CD14-positive monocyte (primary cell): ENCODE data around the gene MUSK. TPM values are rescaled to one million over a fixed set of nuclear protein-coding genes. Genes with fewer than 3 reads are reported as not detected.

Source experiments
- DNase-seq, 3 donors: peaks; one replicate each; pipeline ENCODE4 v3.0.0-alpha.2; 2011 to 2022
- H2AFZ ChIP-seq: 2 replicates; pipeline ENCODE4 v1.6.0; 2012; ENCODE audit warnings: mild to moderate bottlenecking, low read depth, low read length, inconsistent platforms; ENCODE audit not compliant: insufficient read depth, poor library complexity, severe bottlenecking
- H3K27ac ChIP-seq, 2 donors: 1 replicate in 1 of 2; 2 replicates in 1 of 2; pipeline ENCODE4 v1.5.1; 2012 to 2013; ENCODE audit warnings: low read length in 2 of 2, control low read depth in 1 of 2, inconsistent platforms in 1 of 2, low read depth in 1 of 2, mild to moderate bottlenecking in 1 of 2
- H3K27me3 ChIP-seq, 2 donors: one replicate each; pipeline versions ENCODE4 v1.6.0 to v1.6.1; 2011 to 2013; ENCODE audit warnings: low read length in 2 of 2; ENCODE audit not compliant: control insufficient read depth in 2 of 2, insufficient read depth in 2 of 2
- H3K36me3 ChIP-seq, 2 donors: replicated peaks in 1 of 2; 1 replicate in 1 of 2; 2 replicates in 1 of 2; pipeline versions ENCODE4 v1.5.1 to v1.6.1; 2012 to 2013; ENCODE audit warnings: low read length in 2 of 2, control low read depth in 1 of 2, inconsistent platforms in 1 of 2, mild to moderate bottlenecking in 1 of 2; ENCODE audit not compliant: insufficient read depth in 2 of 2, control insufficient read depth in 1 of 2
- H3K4me1 ChIP-seq, 2 donors: 1 replicate in 1 of 2; 2 replicates in 1 of 2; pipeline versions ENCODE4 v1.5.1 to v1.6.1; 2012 to 2013; ENCODE audit warnings: low read length in 2 of 2, control low read depth in 1 of 2, inconsistent platforms in 1 of 2, mild to moderate bottlenecking in 1 of 2, moderate library complexity in 1 of 2; ENCODE audit not compliant: insufficient read depth in 2 of 2, control insufficient read depth in 1 of 2
- H3K4me2 ChIP-seq: replicated peaks from 2 replicates; pipeline ENCODE3; 2012; ENCODE audit warnings: low read length, moderate library complexity, mild to moderate bottlenecking; ENCODE audit not compliant: poor library complexity, severe bottlenecking; ENCODE audit errors: extremely low read depth
- H3K4me3 ChIP-seq, 3 experiments: fragments of 200-600 bp in 1 of 3; sonication (generic) in 1 of 3; replicated peaks in 1 of 3; 1 replicate in 2 of 3; 2 replicates in 1 of 3; pipeline ENCODE4 v1.5.1; 2011 to 2013; ENCODE audit warnings: low read length in 3 of 3, mild to moderate bottlenecking in 3 of 3, control low read depth in 2 of 3, low read depth in 2 of 3, inconsistent platforms in 1 of 3, moderate library complexity in 1 of 3
- H3K79me2 ChIP-seq: 2 replicates; pipeline ENCODE4 v1.6.0; 2012; ENCODE audit warnings: mild to moderate bottlenecking, control low read depth, inconsistent platforms, low read length, moderate library complexity; ENCODE audit not compliant: insufficient read depth
- H3K9ac ChIP-seq: 2 replicates; pipeline ENCODE4 v1.6.0; 2017; ENCODE audit warnings: low read length, mild to moderate bottlenecking; ENCODE audit not compliant: insufficient read depth, poor library complexity, severe bottlenecking
- H3K9me3 ChIP-seq, 2 donors: replicated peaks in 1 of 2; 1 replicate in 1 of 2; 2 replicates in 1 of 2; pipeline versions ENCODE4 v1.5.1 to v1.6.1; 2012 to 2013; ENCODE audit warnings: low read length in 2 of 2, control low read depth in 1 of 2; ENCODE audit not compliant: control insufficient read depth in 1 of 2, insufficient read depth in 1 of 2
- H4K20me1 ChIP-seq: 2 replicates; pipeline ENCODE4 v1.6.0; 2012; ENCODE audit warnings: mild to moderate bottlenecking, low read length, control low read depth, moderate library complexity; ENCODE audit not compliant: insufficient read depth
- H3K27ac Mint-ChIP-seq, 7 donors: one replicate each; pipeline ENCODE4 v1.8.0; 2020; ENCODE audit warnings: mild to moderate bottlenecking in 7 of 7, mixed read lengths in 7 of 7, moderate library complexity in 6 of 7, inconsistent platforms in 2 of 7
- H3K27me3 Mint-ChIP-seq, 3 donors: one replicate each; pipeline ENCODE4 v1.8.0; 2021 to 2022; ENCODE audit warnings: low read depth in 3 of 3, mild to moderate bottlenecking in 3 of 3, mixed read lengths in 3 of 3, moderate library complexity in 3 of 3, inconsistent platforms in 1 of 3
- H3K36me3 Mint-ChIP-seq, 2 donors: one replicate each; pipeline ENCODE4 v1.8.0; 2020; ENCODE audit warnings: mixed read lengths in 2 of 2, inconsistent platforms in 1 of 2, mild to moderate bottlenecking in 1 of 2
- H3K4me1 Mint-ChIP-seq: one replicate; pipeline ENCODE4 v1.8.0; 2020; ENCODE audit warnings: mild to moderate bottlenecking, mixed read lengths
- H3K4me3 Mint-ChIP-seq, 2 donors: one replicate each; pipeline ENCODE4 v1.8.0; 2020; ENCODE audit warnings: mild to moderate bottlenecking in 2 of 2, mixed read lengths in 2 of 2, moderate library complexity in 1 of 2
- H3K9me3 Mint-ChIP-seq, 7 donors: one replicate each; pipeline ENCODE4 v1.8.0; 2020 to 2022; ENCODE audit warnings: mixed read lengths in 7 of 7, mild to moderate bottlenecking in 6 of 7, moderate library complexity in 6 of 7, inconsistent platforms in 2 of 7
- WGBS: methylation state at CpG from one replicate; pipeline ENCODE4 v1.1.5; 2013; ENCODE audit warnings: missing lambda C conversion rate; ENCODE audit not compliant: insufficient coverage; 5-methylcytosine and 5-hydroxymethylcytosine counted together
- intact Hi-C, 2 donors: fragments of 100-400 bp; cut with micrococcal nuclease; formaldehyde crosslinking; loops; one replicate each; pipeline versions ENCODE4 v1.15.0 to v1.15.1; 2023
- polyA plus RNA-seq, 3 donors: library from polyadenylated mRNA; depleted of rRNA in 1 of 3; unstranded in 2 of 3; stranded (reverse) in 1 of 3; fragments of 300-500 nt in 2 of 3; fragments of >200 nt in 1 of 3; fragmentation: Illumina TruSeq in 2 of 3; gene quantifications; 1 replicate in 2 of 3; 2 replicates in 1 of 3; pipeline ENCODE4 v1.2.3, GENCODE V29; 2012 to 2021
- TF ChIP-seq, protein P1 (sequence below): fragments of 200-600 bp; IDR thresholded peaks from one replicate; pipeline ENCODE4 v1.8.0; 2022; ENCODE audit warnings: antibody characterized with exemption, mild to moderate bottlenecking

MUSK gene
- polyA plus RNA-seq, 3 donors, result not detected

GRCh38 chr9:110687497-110687896 is 18.9 kb downstream of the MUSK start:
- no peak overlapping the region for H3K27ac ChIP-seq
- intact Hi-C loops, result no loop called here
- no peak for DNase-seq
- Mint-ChIP-seq H3K27ac (no peak overlapping the region), H3K27me3 (peaks cover 0 to 5% (median 0%) of the 10 kb centered on the region in 3 donors), H3K4me3 (no peak overlapping the region), H3K36me3 (no peaks in the 10 kb centered on the region), H3K9me3 (no peaks in the 10 kb centered on the region), H3K4me1 (no peaks in the 10 kb centered on the region)
- H3K9ac ChIP-seq, result no peak overlapping the region
- H3K4me2 ChIP-seq, result no peak overlapping the region
- H4K20me1 ChIP-seq, result no peaks in the 10 kb centered on the region
- TF ChIP-seq, protein P1, sequence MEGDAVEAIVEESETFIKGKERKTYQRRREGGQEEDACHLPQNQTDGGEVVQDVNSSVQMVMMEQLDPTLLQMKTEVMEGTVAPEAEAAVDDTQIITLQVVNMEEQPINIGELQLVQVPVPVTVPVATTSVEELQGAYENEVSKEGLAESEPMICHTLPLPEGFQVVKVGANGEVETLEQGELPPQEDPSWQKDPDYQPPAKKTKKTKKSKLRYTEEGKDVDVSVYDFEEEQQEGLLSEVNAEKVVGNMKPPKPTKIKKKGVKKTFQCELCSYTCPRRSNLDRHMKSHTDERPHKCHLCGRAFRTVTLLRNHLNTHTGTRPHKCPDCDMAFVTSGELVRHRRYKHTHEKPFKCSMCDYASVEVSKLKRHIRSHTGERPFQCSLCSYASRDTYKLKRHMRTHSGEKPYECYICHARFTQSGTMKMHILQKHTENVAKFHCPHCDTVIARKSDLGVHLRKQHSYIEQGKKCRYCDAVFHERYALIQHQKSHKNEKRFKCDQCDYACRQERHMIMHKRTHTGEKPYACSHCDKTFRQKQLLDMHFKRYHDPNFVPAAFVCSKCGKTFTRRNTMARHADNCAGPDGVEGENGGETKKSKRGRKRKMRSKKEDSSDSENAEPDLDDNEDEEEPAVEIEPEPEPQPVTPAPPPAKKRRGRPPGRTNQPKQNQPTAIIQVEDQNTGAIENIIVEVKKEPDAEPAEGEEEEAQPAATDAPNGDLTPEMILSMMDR, result no peak
- no peak overlapping the region for H3K4me3 ChIP-seq
- no peaks in the 10 kb centered on the region for H3K27me3 ChIP-seq
- H2AFZ ChIP-seq, result no peak overlapping the region
- no peaks in the 10 kb centered on the region for H3K79me2 ChIP-seq
- H3K9me3 ChIP-seq, result no peaks in the 10 kb centered on the region
- 93% methylated on average over 4 of the region's 4 CpGs for WGBS
- no peaks in the 10 kb centered on the region for H3K36me3 ChIP-seq
- H3K4me1 ChIP-seq, result no peaks in the 10 kb centered on the region

GRCh38 chr9:110688329-110688728 is 19.7 kb downstream of the MUSK start:
- no peaks in the 10 kb centered on the region for H3K4me1 Mint-ChIP-seq
- H3K36me3 Mint-ChIP-seq, result no peaks in the 10 kb centered on the region
- H3K27me3 Mint-ChIP-seq, result peaks cover 0 to 5% (median 1%) of the 10 kb centered on the region in 3 donors
- WGBS, result 100% methylated on average over 2 of the region's 5 CpGs
- no peaks in the 10 kb centered on the region for H3K4me1 ChIP-seq
- no peak overlapping the region for H3K9ac ChIP-seq
- H3K27ac Mint-ChIP-seq, result no peak overlapping the region
- no peak overlapping the region for H3K4me3 Mint-ChIP-seq
- TF ChIP-seq, protein P1, result no peak
- H4K20me1 ChIP-seq, result no peaks in the 10 kb centered on the region
- H2AFZ ChIP-seq, result no peak overlapping the region
- H3K27ac ChIP-seq, result no peak overlapping the region
- no peaks in the 10 kb centered on the region for H3K79me2 ChIP-seq
- intact Hi-C loops, result no loop called here
- no peaks in the 10 kb centered on the region for H3K9me3 ChIP-seq
- no peaks in the 10 kb centered on the region for H3K27me3 ChIP-seq
- H3K4me2 ChIP-seq, result no peak overlapping the region
- DNase-seq, result no peak
- no peak overlapping the region for H3K4me3 ChIP-seq
- H3K9me3 Mint-ChIP-seq, result peaks cover 0 to 1% (median 0%) of the 10 kb centered on the region in 7 donors
- no peaks in the 10 kb centered on the region for H3K36me3 ChIP-seq
